Measurements from ENCODE around the gene MACF1. TPM values are rescaled to one million over a fixed set of nuclear protein-coding genes. Genes with fewer than 3 reads are reported as not detected.

MACF1 gene
- total RNA-seq, 1 donor from 2014 or later = 881 TPM

DNA sequence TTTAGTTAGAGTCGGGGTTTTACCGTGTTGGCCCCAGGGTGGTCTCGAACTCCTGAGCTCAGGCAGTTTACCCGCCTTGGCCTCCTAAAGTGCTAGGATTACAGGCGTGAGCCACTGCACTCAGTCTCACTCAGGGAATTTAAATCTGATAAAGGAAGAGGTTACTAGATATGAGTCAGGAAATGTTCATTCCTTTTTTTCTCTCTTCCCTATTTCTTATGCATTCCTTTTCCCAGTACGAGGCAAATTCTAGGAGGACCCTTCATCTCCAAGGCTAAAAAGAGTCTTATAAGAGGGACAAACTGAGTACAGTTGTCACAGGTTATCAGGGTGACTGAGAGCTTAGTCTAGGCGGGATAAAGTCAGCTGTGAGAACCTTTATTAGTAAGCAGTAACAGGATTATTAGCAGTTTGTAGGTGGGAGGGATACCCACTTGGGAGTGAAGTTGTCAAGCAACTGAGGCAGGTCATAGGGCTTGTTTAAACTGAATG lies 9.1 kb downstream of the MACF1 start:
- DNase-seq (ENCODE audit: low read depth) = no peak

DNA sequence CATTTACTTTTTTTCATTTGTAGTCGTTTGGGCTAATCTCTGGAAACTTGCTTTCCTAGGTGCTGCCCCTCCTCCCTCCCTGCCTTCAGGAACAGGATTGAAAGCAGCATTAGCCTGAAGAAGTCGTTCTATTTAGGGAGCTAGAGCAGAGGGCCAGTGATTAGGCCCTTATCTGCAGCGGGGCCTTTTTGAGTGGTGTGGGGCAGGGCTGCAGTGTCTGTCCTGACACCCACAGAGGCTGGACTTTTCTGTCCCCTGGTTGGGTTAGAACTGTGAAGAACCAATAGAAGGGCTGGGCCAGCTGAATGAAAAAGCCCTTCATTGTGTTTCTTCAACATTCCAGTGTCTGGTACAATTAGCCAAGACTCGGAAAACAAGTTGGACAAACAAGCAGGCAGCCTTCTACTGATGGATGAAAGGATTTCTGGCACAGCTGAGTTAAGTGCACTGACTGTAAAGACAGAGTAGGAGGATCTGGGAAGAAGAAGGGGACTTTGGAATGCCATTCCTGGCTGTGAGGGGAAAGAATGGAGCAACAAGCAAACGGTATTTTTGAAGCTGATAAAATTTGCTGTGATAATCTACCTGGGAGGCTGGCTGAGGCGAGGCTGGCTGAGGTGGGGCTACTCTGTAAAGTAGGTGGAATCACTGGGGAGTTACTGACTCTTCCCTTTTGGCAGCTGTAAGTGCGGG lies 9.7 kb downstream of the MACF1 start:
- peak; percentile 64 for DNase-seq (ENCODE audit: low read depth)

DNA sequence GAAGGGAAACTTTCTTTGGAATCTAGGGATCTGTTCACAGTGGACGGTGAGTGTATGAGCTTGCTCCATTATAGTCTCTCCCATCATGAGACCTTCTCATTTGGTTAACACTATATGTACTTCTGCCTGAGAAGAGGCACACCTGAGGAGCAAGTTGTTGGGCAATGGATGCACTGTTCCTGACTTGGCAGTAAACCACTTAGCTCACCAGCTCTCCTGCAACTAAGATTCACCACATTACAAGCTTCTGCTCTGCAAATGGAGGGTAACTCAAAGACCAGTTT lies 10.2 kb downstream of the MACF1 start:
- DNase-seq (ENCODE audit: low read depth) = no peak

DNA sequence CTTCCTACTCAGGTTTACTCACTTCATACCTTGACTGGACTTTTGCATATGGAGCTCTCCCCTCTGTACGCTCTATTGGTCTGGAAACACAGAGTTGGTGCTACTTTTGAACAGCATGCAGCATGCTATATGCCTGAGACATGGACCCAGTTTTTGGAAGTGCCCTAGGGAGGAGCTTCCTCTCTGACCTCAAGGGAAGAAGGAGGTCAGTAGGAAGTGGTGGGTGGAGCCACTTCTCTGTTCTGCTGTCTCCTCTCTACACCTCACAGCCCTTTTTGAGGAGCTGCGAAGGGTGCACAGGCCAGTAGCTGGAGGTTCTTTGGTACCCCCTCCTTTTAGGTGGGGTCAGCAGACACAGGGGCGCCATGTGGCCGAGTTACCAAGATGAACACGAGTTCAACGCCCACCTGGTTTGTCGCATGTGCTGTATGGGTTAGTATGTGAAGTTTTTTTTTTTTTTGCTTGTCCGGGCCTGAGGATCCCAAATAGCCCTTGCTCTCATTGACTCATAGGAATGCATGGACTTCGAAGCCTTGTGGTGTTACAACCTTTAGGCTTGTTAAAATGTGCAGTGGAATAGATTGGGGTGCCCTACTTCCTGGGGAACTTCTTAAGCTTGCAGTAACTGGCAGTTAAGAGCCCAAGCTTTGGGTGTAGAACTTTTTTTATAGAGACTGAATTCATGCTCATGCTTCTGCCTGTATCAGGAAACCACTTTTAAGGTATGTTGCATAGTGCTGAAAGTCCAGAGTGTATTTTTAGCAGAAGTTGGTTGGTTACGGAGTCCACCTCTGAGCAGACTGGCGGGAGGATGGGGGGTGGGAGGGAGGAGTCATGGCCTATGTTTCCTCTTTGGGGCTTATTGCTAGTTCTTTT lies 10.7 kb downstream of the MACF1 start:
- no peak for DNase-seq (ENCODE audit: low read depth)

DNA sequence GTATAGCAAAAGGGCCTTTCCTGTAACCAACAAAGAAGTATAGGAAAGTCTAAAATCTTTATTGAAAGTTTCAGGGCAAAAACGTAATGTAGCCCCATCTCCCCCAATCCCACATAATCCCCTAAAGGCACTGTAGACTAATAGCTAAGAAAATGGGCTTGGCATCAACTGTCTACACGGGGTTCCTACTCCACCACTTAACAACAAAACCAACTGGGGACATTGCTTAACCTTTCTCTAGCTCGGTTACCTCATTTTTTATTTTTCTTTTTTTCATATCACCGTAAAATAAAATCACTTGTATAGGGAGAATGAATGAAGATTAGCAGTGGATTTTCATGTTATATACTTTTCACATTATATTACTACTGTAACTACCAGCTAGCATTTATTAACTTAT lies 12.3 kb downstream of the MACF1 start:
- DNase-seq (ENCODE audit: low read depth) = no peak

DNA sequence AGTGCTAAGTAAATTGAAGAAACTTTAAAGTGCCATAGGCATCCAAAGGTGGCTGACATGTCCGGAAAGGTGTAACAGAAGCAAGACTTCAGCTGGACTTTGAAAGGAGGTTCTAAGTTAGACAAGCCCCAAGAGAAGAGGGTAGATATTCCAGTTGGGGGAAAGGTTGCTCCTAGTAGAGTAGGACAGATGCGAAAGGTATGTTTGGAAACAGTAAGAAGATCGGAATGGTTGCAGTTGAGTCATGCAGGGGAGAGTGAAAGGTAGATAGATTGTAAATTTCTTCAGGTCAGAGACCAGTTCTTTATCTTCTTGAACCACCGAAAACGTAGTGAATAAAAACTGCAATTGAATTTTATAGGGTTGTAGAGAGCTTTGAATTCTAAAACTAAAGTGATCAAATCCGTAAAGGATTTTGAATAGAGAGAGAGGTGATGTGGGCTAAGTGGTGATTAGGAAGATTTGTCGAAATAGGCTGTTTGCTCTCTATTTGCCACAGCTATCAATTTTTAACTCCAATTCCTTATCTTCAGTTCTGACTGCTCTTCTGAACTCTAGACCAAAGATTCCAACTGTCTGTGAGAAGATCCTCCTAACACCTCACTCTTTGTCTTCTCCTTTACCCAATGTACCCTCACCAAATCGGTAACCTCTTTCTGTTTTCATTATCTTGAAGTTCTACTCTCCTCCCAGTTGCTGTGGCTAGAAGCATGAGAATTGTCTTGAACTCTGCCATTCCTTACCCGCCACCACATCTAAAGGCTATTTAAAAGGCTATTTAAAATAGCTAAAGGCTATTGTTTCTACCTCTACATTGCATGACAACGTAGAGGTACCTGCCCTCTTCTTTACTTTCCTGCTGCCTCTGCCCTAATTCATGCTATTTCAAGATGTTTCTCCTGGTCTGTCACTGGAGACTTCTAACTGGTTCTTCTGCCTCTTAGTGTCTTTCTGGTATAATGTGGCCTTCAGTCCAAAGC lies 16.7 kb downstream of the MACF1 start:
- no peak for DNase-seq (ENCODE audit: low read depth)

DNA sequence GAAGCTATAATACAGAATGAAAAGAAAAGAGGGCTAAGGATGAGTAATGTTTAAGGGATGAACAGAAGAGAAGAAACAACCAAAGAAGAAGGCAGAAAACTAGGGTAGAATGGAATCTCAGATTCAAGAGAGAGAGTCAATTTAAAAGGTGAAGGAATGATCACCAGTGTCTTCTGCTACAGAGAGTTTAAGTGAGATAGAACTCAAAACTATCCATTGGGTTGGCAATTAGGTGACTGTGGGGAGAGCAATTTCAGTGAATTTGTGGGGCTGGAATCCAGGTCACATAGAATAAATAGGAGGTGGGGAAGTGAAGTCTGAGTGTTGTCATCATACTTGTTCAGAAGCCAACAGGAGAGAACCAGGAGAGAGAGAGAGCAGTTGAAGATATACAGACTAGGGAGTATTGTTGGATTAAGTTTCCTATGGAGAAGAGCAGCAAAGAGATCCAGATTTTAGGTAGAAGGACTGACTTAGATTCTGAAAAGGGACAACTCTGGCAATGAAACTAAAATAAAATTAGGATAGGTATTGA lies 19.9 kb downstream of the MACF1 start:
- no peak for DNase-seq (ENCODE audit: low read depth)

DNA sequence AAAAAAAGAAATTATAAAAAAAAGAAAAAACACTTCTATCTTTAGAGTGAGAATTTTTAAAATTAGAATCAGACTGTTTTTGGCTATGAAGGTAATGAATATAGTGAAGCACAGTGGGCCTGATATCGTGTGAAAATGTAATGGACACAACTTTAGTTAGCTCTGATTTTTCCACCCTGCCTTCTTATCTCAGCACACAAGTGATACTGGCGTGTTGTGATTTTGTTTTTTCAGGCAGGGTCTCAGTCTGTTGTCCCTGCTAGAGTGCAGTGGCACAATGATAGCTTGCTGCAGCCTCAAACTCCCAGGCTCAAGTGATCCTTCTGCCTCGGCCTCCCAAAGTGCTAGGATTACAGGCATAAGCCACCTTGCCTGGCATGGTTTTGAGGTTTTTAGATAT lies 22.3 kb downstream of the MACF1 start:
- no peak for DNase-seq (ENCODE audit: low read depth)

DNA sequence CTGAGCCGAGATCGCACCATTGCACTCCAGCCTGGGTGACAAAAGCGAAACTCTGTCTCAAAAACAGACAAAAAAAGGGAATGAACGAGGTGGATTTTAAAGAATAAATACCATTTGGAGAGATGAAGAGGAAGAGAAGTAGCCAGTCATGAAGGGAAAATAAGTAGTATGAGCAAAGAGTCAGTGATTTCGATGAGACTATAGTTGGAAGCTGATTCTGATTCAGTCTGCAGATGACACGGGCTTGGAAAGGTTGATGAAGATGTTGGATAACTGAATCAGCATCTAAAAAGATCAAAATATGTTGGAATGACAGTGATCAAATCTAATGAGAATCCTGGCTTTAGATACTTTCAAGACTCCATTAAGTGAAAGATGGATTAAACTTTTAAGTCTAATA lies 23.8 kb downstream of the MACF1 start:
- no peak for DNase-seq (ENCODE audit: low read depth)

DNA sequence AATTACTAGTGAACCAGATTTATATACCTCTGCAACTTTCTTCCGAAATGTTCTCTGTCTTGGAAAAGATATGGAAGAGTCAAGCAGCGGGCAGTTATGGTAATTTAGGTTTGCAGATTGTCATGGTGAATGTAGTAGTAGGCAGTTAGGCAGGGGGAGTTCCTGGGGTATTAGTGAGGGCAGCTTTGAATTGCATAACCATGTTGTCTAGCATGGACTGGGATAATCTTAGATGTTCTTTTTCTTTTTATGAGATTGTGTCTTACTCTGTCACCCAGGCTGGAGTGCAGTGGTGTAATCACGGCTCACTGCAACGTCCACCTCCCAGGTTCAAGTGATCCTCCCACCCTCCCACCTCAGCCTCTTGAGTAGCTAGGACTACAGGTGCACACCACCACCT lies 25.0 kb downstream of the MACF1 start:
- DNase-seq (ENCODE audit: low read depth) = no peak

DNA sequence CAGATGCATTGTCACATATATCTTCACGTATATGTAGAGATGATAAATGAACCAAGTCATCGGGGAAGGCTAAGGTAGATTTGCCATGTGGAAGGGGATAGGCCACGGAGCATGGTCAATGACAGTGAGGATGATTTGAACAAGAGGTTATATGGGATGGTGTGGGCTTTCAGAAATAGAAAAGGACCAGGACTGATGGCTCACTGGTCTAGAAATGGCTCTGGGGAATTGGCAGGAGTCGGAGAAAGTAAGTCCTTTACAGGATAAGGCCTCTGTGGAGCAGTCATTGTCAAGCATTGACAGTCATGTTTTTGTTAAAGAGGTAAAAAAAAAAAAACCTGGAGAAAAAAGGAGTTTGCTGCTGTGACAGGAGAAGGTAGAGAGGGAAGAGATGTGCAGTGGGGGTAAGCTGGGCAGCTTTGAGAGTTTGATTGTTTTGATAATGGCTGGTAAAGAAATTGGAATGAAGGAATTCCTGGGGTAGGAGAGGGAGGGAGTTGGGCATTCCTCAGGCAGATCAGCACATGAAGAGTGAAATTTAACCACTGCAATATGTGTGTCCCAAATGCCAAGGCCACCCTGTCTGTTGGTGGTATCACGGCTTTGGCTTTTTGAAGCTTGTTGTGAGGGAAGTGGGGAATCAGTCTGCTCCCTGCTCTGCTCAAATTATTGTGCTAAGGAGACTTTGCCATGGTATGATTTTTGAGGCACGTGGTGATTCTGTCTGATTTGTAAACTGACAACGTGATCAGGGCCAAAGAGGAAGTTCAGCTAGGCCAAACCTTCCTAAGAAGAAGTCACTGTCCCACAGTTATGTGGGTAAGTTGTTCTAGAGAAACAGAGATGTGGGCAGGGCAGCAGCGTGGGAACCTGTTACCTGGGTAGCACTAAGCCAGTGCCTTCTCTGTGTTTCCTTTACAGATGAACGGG lies 26.0 kb downstream of the MACF1 start:
- DNase-seq (ENCODE audit: low read depth) = peak; percentile 50

DNA sequence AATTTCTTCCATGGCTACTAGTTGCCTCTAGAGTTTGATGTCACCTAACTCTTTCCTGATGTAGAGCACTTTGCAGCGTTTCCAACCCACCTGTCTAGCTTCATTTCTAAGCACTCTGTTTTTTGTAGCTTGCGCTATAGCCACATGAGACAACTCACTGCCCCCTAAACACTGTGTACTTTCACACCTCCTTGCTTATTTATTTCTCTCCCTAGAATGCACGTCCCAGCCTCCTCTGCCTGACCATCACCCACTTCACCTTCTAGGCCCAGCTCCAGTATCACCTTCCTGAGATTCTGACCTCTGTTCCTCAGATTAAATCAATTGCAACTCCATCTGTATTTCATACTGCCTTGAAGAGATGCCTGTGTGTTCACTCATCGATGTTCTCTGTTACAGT lies 32.5 kb downstream of the MACF1 start:
- no peak for DNase-seq (ENCODE audit: low read depth)

DNA sequence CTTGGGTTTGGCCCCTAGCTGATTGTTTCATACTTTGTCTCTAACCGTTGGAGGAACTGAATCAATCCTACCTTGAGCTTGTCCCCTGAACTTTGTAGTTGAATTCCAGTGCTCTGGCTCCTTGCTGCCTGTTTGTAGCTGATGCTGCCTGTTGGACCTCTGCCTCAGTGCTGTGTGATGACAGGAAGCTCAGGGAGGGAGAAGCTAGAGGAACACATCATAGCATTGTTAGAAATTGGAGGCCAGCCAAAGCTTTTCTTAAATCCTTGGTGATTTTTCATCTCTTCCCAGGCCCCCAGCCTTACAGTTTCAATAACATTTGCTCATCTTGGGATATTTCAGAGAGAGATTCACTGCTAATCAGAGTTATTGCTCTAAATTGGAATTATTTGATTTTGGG lies 34.0 kb downstream of the MACF1 start:
- peak; percentile 39 for DNase-seq (ENCODE audit: low read depth)

DNA sequence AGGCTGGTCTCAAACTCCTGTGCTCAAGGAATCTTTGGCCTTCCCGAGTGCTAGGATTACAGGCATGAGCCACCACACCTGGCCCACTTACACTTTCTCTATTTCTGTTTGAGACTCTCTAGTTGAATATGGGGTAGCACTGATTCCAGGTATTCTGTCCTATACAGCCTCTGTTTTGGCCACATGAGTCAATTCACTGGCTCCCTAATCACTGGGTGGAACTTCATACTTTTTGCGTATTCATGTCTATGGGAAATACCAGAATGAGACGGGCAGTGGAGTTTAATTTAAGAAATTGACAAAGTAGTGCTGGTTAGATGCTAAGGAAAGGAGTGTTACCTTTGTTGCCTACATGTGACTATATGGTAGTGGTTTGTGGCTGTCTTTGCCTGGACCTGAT lies 35.5 kb downstream of the MACF1 start:
- no peak for DNase-seq (ENCODE audit: low read depth)

DNA sequence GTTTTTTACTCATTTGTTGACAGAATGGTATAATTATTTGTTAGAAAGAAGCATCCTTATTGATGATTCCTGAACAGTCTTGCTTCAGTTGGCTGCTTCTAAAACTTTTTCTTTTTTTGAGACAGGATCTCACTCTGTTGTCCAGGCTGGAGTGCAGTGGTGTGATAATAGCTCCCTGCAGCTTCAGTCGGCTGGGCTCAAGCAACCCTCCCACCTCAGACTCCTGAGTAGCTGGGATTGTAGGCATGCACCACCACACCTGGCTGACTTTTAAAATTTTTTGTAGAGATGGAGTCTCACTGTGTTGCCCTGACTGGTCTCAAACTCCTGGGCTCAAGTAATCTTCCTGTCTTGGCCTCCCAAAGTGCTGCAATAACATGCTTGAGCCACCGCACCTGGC lies 38.8 kb downstream of the MACF1 start:
- no peak for DNase-seq (ENCODE audit: low read depth)

DNA sequence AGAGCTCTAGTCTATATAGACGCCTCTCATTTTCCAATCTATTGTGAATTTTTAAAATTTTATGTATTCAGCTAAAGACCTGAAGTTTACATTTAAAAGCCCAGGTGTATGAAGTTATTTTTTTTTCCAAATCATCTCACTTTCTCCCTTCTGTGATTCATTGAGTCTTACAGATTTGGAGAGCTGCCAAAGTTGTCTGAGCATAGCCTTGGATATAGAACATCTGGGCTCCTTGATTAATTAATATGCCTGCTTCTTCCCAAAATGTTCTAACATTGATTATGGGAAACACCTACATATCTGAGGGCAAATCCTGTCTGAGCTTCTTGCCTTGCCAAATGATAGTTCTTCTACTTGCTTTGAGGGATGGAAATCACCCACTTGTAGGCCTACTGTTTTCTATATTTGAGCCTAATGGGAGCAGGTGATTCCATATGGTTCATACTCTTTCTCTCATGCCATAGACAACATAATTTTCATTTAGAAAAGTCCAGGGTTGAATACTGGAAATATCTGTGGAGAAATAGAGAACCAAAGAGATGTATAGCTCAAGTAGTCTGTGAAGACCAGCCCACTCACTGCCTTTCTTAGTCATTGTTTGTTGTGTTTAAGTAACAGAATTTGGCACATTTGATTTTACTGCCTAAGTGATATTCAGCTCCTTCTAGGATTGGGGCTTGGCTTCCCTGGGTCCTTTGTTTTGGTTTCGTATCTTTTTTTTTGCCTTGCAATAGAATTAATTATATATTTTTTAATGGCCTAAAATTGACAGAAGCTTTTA lies 46.2 kb downstream of the MACF1 start:
- DNase-seq (ENCODE audit: low read depth) = peak; percentile 32

DNA sequence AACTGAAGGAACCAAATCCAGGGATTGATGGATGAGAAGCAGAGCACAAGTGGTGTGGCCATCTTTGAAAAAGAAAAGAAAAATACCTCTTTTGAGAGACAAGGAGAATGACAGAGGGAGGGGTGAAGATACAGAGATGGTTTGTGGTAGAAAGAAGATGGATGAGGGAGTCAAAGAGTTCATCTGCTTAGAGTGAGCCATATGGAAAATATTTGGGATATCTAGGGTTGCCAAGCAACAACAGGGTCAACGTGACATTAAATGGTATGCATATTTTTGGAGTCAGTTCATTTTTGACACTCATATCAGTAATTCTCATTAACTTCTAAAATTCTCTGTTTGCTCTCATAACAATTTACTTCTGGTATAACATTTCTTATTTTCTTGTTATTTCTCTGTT lies 50.7 kb downstream of the MACF1 start:
- no peak for DNase-seq (ENCODE audit: low read depth)

DNA sequence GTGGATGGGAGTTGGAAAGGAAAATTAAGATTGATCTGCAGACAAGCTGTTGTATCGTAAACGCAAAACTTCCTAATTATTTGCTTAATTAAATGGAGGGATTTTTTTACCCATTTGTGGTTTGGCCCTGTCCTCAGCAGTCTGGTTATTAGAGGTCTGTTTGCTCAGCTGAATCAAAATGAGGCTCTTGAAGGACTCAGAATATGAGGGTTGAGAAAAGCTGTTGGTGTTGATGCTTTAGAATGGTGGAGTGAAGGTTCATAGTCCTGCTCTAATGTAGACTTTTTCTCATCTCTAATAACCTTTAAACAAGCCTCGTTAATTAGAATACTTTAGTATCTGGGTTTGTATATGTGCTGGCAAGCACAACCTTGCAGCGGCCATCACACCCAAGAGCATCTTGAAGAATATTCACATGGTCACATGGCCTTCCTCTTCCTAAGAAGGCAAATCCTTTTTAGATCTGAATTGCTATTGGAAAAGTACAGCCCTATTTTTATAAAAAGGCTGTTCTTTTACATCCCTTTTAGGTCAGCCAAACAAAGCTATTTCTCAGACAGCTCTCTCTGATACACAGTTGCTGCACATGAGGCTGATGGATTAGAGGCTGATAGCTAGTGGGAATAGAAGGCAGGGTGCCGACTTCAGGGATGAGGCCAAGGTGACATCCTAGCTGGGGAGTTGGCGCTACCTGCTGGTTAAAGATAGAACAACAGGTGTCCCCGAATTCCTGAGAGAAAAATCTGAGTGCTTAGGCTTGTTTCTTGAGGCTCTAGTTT lies 53.8 kb downstream of the MACF1 start:
- DNase-seq (ENCODE audit: low read depth) = peak; percentile 47

DNA sequence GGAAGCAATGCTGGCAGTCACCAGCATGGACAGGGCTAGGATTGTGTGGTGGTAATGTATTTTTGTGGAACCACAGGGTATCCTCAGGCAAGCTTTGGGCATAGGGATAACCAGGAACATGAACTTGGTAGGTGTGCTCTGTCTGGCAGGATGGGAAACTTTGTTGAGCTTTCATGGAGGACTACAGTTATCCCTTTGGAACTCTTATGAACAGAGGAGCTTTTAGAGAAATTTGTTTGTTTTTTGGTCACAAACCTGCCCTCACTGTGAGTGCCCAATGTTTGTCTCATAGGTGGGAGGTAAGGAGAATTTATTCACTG lies 54.4 kb downstream of the MACF1 start:
- no peak for DNase-seq (ENCODE audit: low read depth)

Data from renal cortical epithelial cell (primary cell).